Uterus (tissue), 2 donors: ENCODE measurements around the gene FAM120AOS.

Experiments
- POLR2A ChIP-seq, 2 donors: fragments of 450-650 bp; IDR thresholded peaks; one replicate each; pipeline ENCODE4 v1.6.1; 2016; ENCODE audit warnings: antibody characterized with exemption in 2 of 2, mild to moderate bottlenecking in 1 of 2, moderate library complexity in 1 of 2
- TF ChIP-seq, protein P1 (sequence below), 4 experiments: fragments of 200-600 bp in 2 of 4; fragments of 450-650 bp in 2 of 4; sonication (generic) in 2 of 4; IDR thresholded peaks; one replicate each; pipeline ENCODE4 v1.5.1; 2016 to 2019; ENCODE audit warnings: antibody characterized with exemption in 4 of 4, mild to moderate bottlenecking in 2 of 4, moderate library complexity in 1 of 4

DNA sequence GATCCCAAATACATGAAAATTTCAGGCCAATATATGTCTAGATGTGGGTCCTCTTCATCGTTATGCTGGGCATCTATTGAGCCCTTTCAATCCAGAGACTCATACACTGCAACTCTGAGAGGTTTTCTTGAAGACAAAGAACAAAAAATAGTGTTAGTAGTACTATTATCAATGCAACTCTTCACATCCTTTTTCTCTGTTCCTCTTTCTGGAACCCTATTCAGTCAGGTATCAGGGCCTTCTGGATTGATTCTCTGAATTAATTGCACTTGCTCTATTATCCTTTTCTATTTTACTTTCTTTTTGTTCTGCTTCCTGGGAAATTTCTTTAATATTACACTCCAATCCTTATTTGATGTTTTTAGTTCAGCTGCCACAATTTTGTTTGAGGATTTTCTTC is 20.4 kb downstream of the FAM120AOS start:
- TF ChIP-seq, protein P1, sequence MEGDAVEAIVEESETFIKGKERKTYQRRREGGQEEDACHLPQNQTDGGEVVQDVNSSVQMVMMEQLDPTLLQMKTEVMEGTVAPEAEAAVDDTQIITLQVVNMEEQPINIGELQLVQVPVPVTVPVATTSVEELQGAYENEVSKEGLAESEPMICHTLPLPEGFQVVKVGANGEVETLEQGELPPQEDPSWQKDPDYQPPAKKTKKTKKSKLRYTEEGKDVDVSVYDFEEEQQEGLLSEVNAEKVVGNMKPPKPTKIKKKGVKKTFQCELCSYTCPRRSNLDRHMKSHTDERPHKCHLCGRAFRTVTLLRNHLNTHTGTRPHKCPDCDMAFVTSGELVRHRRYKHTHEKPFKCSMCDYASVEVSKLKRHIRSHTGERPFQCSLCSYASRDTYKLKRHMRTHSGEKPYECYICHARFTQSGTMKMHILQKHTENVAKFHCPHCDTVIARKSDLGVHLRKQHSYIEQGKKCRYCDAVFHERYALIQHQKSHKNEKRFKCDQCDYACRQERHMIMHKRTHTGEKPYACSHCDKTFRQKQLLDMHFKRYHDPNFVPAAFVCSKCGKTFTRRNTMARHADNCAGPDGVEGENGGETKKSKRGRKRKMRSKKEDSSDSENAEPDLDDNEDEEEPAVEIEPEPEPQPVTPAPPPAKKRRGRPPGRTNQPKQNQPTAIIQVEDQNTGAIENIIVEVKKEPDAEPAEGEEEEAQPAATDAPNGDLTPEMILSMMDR (IDR thresholded peaks at IDR 0.05), result no peak
- no peak for TF ChIP-seq POLR2A (IDR thresholded peaks at IDR 0.05)
